Measurements from ENCODE around the gene INS.
"Not testable (repeated sequence)": the region's sequence is repeated elsewhere in the genome, so short reads cannot be mapped to it uniquely, and the experiment has no call there.

INS gene

GRCh38 chr11:2199466-2200341 lies 38.7 kb upstream of the INS start:
- no peak for DNase-seq

- no peak for DNase-seq
Measured at GRCh38 chr11:2198621-2199365, 37.8 kb upstream of the INS start.

GRCh38 chr11:2197771-2198520 lies 36.9 kb upstream of the INS start:
- DNase-seq: no peak

GRCh38 chr11:2196970-2197770 lies 36.2 kb upstream of the INS start:
- DNase-seq: peak in 29 of 56 donors; percentile 13 to 65 (median 35)

GRCh38 chr11:2195756-2196088 lies 34.7 kb upstream of the INS start:
- DNase-seq: no peak

- DNase-seq: peak in 2 of 56 donors; percentile 10 to 30
Measured at GRCh38 chr11:2194877-2195755, 34.1 kb upstream of the INS start.

- not testable (repeated sequence) for DNase-seq
Measured at GRCh38 chr11:2193888-2194595, 33.0 kb upstream of the INS start.

- no peak for DNase-seq
Measured at GRCh38 chr11:2193099-2193887, 32.3 kb upstream of the INS start.

- DNase-seq: no peak
Measured at GRCh38 chr11:2192435-2192834, 31.4 kb upstream of the INS start.

- no peak for DNase-seq
Measured at GRCh38 chr11:2191883-2192282, 30.9 kb upstream of the INS start.

GRCh38 chr11:2190657-2191471 lies 29.9 kb upstream of the INS start:
- DNase-seq: peak in 2 of 56 donors; percentile 13

- DNase-seq: no peak
Measured at GRCh38 chr11:2189938-2190656, 29.1 kb upstream of the INS start.

GRCh38 chr11:2188745-2189144 lies 27.7 kb upstream of the INS start:
- no peak for DNase-seq

GRCh38 chr11:2187280-2187707 lies 26.3 kb upstream of the INS start:
- DNase-seq: no peak

GRCh38 chr11:2186669-2187279 lies 25.8 kb upstream of the INS start:
- peak in 3 of 56 donors; percentile 9 to 31 (median 20) for DNase-seq
